Parathyroid adenoma (tissue), 2 donors: ENCODE results near the gene RNF126.

Experiments
- H2AFZ ChIP-seq: fragments of 300-600 bp; sonication (generic); one replicate; pipeline ENCODE4 v1.7.0; 2017; ENCODE audit warnings: antibody characterized with exemption, mild to moderate bottlenecking
- H3K27ac ChIP-seq: fragments of 300-600 bp; sonication (generic); one replicate; pipeline ENCODE4 v1.7.0; 2017
- H3K27me3 ChIP-seq: fragments of 300-600 bp; sonication (generic); one replicate; pipeline ENCODE4 v1.7.0; 2017; ENCODE audit warnings: low read length; ENCODE audit not compliant: control insufficient read depth, insufficient read depth
- H3K36me3 ChIP-seq: fragments of 300-600 bp; sonication (generic); one replicate; pipeline ENCODE4 v1.7.0; 2017; ENCODE audit warnings: low read length; ENCODE audit not compliant: control insufficient read depth, insufficient read depth
- H3K4me1 ChIP-seq: fragments of 300-600 bp; sonication (generic); one replicate; pipeline ENCODE4 v1.7.0; 2017; ENCODE audit warnings: control low read depth
- H3K4me2 ChIP-seq: fragments of 300-600 bp; sonication (generic); one replicate; pipeline ENCODE4 v1.7.0; 2017; ENCODE audit warnings: low read length
- H3K4me3 ChIP-seq: fragments of 300-600 bp; sonication (generic); one replicate; pipeline ENCODE4 v1.7.0; 2017; ENCODE audit warnings: low read depth, low read length
- H3K79me2 ChIP-seq: fragments of 300-600 bp; sonication (generic); one replicate; pipeline ENCODE4 v1.7.0; 2017; ENCODE audit warnings: control low read depth
- H3K9ac ChIP-seq: fragments of 300-600 bp; sonication (generic); one replicate; pipeline ENCODE4 v1.7.0; 2017; ENCODE audit warnings: mild to moderate bottlenecking
- H3K9me3 ChIP-seq: fragments of 300-600 bp; sonication (generic); one replicate; pipeline ENCODE4 v1.7.0; 2017; ENCODE audit warnings: low read length; ENCODE audit not compliant: control insufficient read depth
- TF ChIP-seq, protein P1 (sequence below): fragments of 300-600 bp; sonication (generic); IDR thresholded peaks from one replicate; pipeline ENCODE4 v1.7.0; 2017; ENCODE audit warnings: antibody characterized with exemption, mild to moderate bottlenecking
- donor health status: primary hyperparathyroidism.

The RNF126 gene

DNA sequence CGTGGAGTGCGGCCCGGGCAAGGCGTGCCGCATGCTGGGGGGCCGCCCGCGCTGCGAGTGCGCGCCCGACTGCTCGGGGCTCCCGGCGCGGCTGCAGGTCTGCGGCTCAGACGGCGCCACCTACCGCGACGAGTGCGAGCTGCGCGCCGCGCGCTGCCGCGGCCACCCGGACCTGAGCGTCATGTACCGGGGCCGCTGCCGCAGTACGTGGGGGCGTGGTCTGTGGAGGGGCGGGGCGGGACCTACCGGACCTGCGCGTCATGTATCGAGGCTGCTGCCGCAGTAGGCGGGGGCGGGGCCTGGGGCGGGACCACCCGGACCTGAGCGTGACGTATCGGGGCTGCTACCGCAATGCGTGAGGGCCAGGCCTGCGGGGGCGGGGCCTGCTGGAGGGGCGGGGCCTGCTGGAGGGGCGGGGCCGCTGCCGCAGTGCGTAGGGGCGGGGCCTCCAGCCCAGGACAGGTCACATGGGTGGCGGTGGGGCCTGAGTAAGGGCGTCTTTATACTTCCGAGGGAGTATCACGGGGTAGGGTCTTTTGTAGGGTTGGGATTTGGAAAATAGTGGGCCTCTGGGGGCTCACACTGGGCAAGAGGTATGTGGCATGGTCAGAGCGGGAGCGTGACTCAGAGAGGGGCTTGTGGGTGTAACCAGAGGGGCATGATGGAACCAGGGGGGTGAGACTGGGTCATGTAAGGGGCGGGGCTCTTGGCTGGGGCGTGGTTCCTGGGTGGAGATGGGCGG is 17.4 kb upstream of the RNF126 start:
- Histone ChIP-seq H2AFZ (peak overlapping the region; percentile 87), H3K27ac (peak overlapping the region; percentile 64), H3K4me3 (peak overlapping the region; percentile 71), H3K4me2 (peak overlapping the region; percentile 96), H3K36me3 (no peaks in the 10 kb centered on the region), H3K4me1 (peaks cover 4% of the 10 kb centered on the region), H3K9me3 (no peaks in the 10 kb centered on the region), H3K79me2 (no peaks in the 10 kb centered on the region), H3K9ac (no peak overlapping the region), H3K27me3 (no peaks in the 10 kb centered on the region)
- TF ChIP-seq, protein P1, sequence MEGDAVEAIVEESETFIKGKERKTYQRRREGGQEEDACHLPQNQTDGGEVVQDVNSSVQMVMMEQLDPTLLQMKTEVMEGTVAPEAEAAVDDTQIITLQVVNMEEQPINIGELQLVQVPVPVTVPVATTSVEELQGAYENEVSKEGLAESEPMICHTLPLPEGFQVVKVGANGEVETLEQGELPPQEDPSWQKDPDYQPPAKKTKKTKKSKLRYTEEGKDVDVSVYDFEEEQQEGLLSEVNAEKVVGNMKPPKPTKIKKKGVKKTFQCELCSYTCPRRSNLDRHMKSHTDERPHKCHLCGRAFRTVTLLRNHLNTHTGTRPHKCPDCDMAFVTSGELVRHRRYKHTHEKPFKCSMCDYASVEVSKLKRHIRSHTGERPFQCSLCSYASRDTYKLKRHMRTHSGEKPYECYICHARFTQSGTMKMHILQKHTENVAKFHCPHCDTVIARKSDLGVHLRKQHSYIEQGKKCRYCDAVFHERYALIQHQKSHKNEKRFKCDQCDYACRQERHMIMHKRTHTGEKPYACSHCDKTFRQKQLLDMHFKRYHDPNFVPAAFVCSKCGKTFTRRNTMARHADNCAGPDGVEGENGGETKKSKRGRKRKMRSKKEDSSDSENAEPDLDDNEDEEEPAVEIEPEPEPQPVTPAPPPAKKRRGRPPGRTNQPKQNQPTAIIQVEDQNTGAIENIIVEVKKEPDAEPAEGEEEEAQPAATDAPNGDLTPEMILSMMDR = peak; percentile 37

DNA sequence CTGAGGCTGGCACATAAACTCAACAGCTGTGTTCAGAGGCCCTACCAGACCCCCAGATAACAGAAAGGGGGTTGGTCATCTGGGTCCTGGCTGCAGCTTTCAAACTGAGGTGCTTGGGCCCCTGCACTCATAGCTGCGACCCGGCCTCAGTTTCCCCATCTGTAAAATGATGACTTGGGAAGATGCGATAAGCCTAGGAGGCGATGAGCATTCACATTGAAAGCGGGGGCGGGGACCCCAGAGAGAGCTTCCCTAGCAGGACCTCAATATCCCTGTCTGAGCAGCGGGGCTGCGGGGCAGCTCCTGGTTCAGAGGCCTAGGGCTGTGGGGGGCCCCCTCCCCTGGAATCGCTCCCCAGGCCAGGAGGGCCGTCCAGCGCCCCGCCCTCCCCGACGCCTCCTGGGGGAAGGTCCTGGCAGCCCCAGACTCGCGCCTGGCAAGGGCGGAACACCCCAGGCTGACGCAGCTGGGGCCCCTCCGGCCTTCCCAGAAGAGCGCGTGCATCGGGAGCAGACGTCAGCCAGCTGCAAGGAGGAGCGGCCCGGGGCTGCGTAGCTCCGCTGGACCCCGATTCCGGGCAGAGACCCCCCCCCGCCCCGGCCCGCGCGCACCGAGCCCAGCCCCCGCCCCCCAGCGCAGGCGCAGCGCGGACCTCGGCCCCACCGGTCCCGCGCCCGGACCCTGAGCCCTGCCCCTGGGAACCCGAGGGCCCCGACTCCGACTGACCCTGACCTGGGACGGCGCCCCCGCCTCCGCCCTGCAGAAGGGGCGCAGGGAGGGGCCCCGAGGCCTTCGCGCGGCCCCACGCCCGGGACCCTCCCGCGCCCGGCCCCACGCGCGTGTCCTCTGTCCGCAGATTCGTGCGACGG is 16.6 kb upstream of the RNF126 start:
- no peaks in the 10 kb centered on the region for H3K36me3 ChIP-seq
- H3K9me3 ChIP-seq = no peaks in the 10 kb centered on the region
- H3K4me3 ChIP-seq = peak overlapping the region; percentile 71
- TF ChIP-seq, protein P1 = no peak
- H3K79me2 ChIP-seq = no peaks in the 10 kb centered on the region
- H3K9ac ChIP-seq = no peak overlapping the region
- peak overlapping the region; percentile 92 for H3K4me2 ChIP-seq
- no peaks in the 10 kb centered on the region for H3K27me3 ChIP-seq
- peak overlapping the region; percentile 82 for H2AFZ ChIP-seq
- no peak overlapping the region for H3K27ac ChIP-seq
- peaks cover 4% of the 10 kb centered on the region for H3K4me1 ChIP-seq

DNA sequence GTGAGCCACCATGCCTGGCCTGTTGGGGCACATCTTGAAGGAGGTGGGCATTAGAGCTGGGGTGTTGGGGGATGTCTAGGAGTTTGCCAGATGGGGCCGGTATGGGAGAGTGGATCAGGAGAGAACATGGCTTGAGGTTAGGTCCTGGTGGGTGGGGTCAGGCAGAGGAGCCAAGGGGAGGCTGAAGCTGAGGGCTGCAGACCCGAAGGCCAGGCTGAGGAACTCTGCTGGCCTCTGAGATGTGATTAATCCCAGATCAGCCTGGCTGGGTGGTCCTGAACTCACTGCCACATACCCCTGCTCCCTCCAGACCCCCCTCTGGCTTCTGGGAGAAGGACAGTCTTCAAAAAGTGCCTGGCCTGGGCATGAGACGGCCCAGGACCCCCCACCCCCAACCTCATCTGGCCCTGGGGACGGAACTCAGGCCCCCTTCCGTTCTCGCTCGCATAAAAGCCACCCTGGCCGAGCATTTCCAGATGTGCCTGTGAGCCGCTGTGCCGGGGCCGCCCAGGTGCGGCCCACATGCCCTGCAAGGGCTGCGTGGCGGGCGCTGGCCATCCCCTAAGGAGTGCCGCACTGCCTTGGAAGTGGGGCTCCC is 15.9 kb upstream of the RNF126 start:
- H3K4me3 ChIP-seq = no peak overlapping the region
- no peak overlapping the region for H3K27ac ChIP-seq
- H3K27me3 ChIP-seq = no peaks in the 10 kb centered on the region
- H3K9me3 ChIP-seq = no peaks in the 10 kb centered on the region
- H3K4me2 ChIP-seq = no peak overlapping the region
- H3K9ac ChIP-seq = no peak overlapping the region
- peaks cover 4% of the 10 kb centered on the region for H3K4me1 ChIP-seq
- H3K36me3 ChIP-seq = no peaks in the 10 kb centered on the region
- TF ChIP-seq, protein P1 = no peak
- no peak overlapping the region for H2AFZ ChIP-seq
- no peaks in the 10 kb centered on the region for H3K79me2 ChIP-seq

DNA sequence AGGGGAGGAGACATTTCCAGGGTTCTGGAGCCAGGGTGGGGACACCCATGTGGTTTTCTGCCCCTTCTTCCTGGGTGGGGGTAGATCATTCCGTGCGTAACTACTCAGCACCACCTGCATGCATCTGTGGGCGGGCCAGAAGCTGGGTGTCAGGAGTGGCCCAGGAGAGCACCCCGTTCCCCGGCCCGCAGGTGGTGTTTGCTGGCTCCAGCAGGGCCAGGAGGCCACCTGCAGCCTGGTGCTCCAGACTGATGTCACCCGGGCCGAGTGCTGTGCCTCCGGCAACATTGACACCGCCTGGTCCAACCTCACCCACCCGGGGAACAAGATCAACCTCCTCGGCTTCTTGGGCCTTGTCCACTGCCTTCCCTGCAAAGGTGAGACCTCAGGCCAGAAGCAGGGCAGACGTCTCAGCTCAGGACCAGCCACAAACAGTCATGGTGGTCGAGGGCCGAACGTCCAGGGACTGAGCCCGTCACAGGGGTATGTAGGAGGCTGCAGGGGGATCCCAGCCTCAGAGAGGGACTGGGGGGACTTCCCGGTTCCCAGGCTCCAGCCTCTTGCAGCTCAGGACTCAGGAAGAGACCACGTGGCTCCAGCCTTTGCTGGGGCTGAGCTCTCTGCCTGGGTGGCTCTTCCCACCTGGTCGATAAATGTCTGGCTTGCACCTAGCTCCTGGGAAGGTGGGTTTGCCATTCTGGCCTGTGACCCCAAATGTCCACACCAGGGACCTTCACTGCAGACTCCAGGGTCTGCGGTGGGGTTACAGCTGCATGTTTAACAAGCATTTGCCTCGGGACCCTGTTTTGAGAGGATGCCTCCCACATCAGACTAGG is 14.8 kb upstream of the RNF126 start:
- Histone ChIP-seq H3K27ac (no peak overlapping the region), H3K4me2 (no peak overlapping the region), H3K79me2 (no peaks in the 10 kb centered on the region), H3K36me3 (no peaks in the 10 kb centered on the region), H3K9ac (no peak overlapping the region), H3K4me1 (peaks cover 4% of the 10 kb centered on the region), H3K27me3 (no peaks in the 10 kb centered on the region), H3K4me3 (no peak overlapping the region), H2AFZ (no peak overlapping the region), H3K9me3 (no peaks in the 10 kb centered on the region)
- TF ChIP-seq, protein P1 = no peak
